Stomach (tissue), 9 donors: ENCODE results near the gene GRIA3. TPM values are rescaled to one million over a fixed set of nuclear protein-coding genes. Genes with fewer than 3 reads are reported as not detected.
"Not testable (repeated sequence)": the region's sequence is repeated elsewhere in the genome, so short reads cannot be mapped to it uniquely, and the experiment has no call there.

Experiments used
- DNase-seq, 2 donors: peaks; one replicate each; pipeline versions ENCODE4 v3.0.0 to v3.0.0-alpha.2; 2013 to 2019
- H3K27ac ChIP-seq, 5 donors: fragments of 200-600 bp in 4 of 5; sonication (generic) in 4 of 5; one replicate each; pipeline ENCODE4 v1.5.1; 2013 to 2019; ENCODE audit warnings: mild to moderate bottlenecking in 1 of 5, moderate library complexity in 1 of 5
- H3K27me3 ChIP-seq, 3 donors: fragments of 200-600 bp; sonication (generic); one replicate each; pipeline ENCODE4 v1.5.1; 2017 to 2019; ENCODE audit warnings: mixed run types in 1 of 3
- H3K36me3 ChIP-seq, 4 donors: fragments of 200-600 bp; sonication (generic); 1 replicate in 3 of 4; 2 replicates in 1 of 4; pipeline ENCODE4 v1.5.1; 2016 to 2019
- H3K4me1 ChIP-seq, 4 donors: fragments of 200-600 bp; sonication (generic); one replicate each; pipeline ENCODE4 v1.5.1; 2016 to 2019
- H3K4me3 ChIP-seq, 4 donors: fragments of 200-600 bp; sonication (generic) in 3 of 4; one replicate each; pipeline ENCODE4 v1.5.1; 2016 to 2019; ENCODE audit warnings: mild to moderate bottlenecking in 1 of 4
- H3K9me3 ChIP-seq, 4 donors: fragments of 200-600 bp; sonication (generic); one replicate each; pipeline ENCODE4 v1.5.1; 2016 to 2019
- CTCF ChIP-seq, 7 experiments: fragments of 450-650 bp in 4 of 7; fragments of 200-600 bp in 3 of 7; sonication (generic) in 3 of 7; IDR thresholded peaks; one replicate each; pipeline ENCODE4 v1.5.1; 2016 to 2019; ENCODE audit warnings: antibody characterized with exemption in 7 of 7, control low read depth in 2 of 7, mild to moderate bottlenecking in 1 of 7
- EP300 ChIP-seq: sonication (generic); formaldehyde crosslinking; IDR thresholded peaks from one replicate; pipeline ENCODE4 v1.6.1; 2017; ENCODE audit warnings: antibody characterized with exemption
- POLR2A ChIP-seq, 4 donors: fragments of 450-650 bp; IDR thresholded peaks; one replicate each; pipeline ENCODE4 v1.6.1; 2016; ENCODE audit warnings: antibody characterized with exemption in 4 of 4, control low read depth in 2 of 4, mild to moderate bottlenecking in 1 of 4, moderate library complexity in 1 of 4
- POLR2AphosphoS5 ChIP-seq, 3 donors: sonication (generic); formaldehyde crosslinking; IDR thresholded peaks; one replicate each; pipeline ENCODE4 v1.6.1; 2016; ENCODE audit warnings: antibody characterized with exemption in 3 of 3
- WGBS, 5 donors: extraction: QIAGEN DNeasy Blood & Tissue Kit in 3 of 5; methylation state at CpG; one replicate each; pipeline versions ENCODE4 v1.1.5 to v1.1.7; 2013 to 2018; 5-methylcytosine and 5-hydroxymethylcytosine counted together
- intact Hi-C: fragments of 100-400 bp; cut with DNase I; formaldehyde crosslinking; loops from one replicate; pipeline ENCODE4 v1.15.1; 2023; ENCODE audit warnings: low total_unique reads
- polyA plus RNA-seq, 3 donors: library from polyadenylated mRNA; stranded (reverse); fragments of 200-250 nt; gene quantifications; one replicate each; pipeline ENCODE4 v1.2.3, GENCODE V29; 2013
- total RNA-seq, 5 donors: library from RNA; depleted of rRNA; stranded (reverse); fragments of >200 nt; gene quantifications; one replicate each; pipeline versions ENCODE4 v1.1.0 to v1.2.3, GENCODE V29; 2014 to 2016
- donor health status: healthy with polysubstance abuse.
- donor health status: Bipolar disorder and iron deficiency.
- donor health status: healthy.

GRIA3 gene
- total and polyA plus RNA-seq, 8 donors: 0.87 to 4.7 (median 2.1) TPM; not detected in 3

GRCh38 chrX:123504047-123504446 is 320.0 kb downstream of the GRIA3 start:
- H3K4me1 ChIP-seq: no peaks in the 10 kb centered on the region
- H3K4me3 ChIP-seq: no peak overlapping the region
- TF ChIP-seq POLR2A (IDR thresholded peaks at IDR 0.05) (no peak), CTCF (IDR thresholded peaks at IDR 0.05) (no peak), EP300 (no peak), POLR2AphosphoS5 (IDR thresholded peaks at IDR 0.05) (no peak)
- WGBS, 5 donors: 59 to 92% (median 81%) methylated on average over 2 of the region's 2 CpGs
- H3K36me3 ChIP-seq: no peaks in the 10 kb centered on the region
- DNase-seq: no peak
- H3K27ac ChIP-seq: no peak overlapping the region
- H3K9me3 ChIP-seq: peaks cover 0 to 7% (median 3%) of the 10 kb centered on the region in 4 donors
- H3K27me3 ChIP-seq: no peaks in the 10 kb centered on the region
- intact Hi-C loops: no loop called here

- no peaks in the 10 kb centered on the region for H3K4me1 ChIP-seq
- H3K36me3 ChIP-seq: no peaks in the 10 kb centered on the region
- TF ChIP-seq POLR2A (IDR thresholded peaks at IDR 0.05): no peak
- TF ChIP-seq EP300: no peak
- TF ChIP-seq POLR2AphosphoS5 (IDR thresholded peaks at IDR 0.05): no peak
- no peak for TF ChIP-seq CTCF (IDR thresholded peaks at IDR 0.05)
- no peak for DNase-seq
- no peak overlapping the region for H3K27ac ChIP-seq
- peaks cover 0 to 7% (median 3%) of the 10 kb centered on the region in 4 donors for H3K9me3 ChIP-seq
- intact Hi-C loops: no loop called here
- no peaks in the 10 kb centered on the region for H3K27me3 ChIP-seq
- no peak overlapping the region for H3K4me3 ChIP-seq
- WGBS, 5 donors: 44 to 75% (median 57%) methylated on average over 3 of the region's 3 CpGs
Observed at GRCh38 chrX:123504630-123505270, 320.7 kb downstream of the GRIA3 start.

- Histone ChIP-seq H3K9me3 (peaks cover 0 to 17% (median 0%) of the 10 kb centered on the region in 4 donors), H3K36me3 (no peaks in the 10 kb centered on the region), H3K27me3 (no peaks in the 10 kb centered on the region), H3K4me1 (no peaks in the 10 kb centered on the region), H3K27ac (peak overlapping the region in 3 of 5 donors; percentile 37 to 50 (median 43)), H3K4me3 (peak overlapping the region in 2 of 4 donors; percentile 4 to 7)
- no peak for DNase-seq
- TF ChIP-seq POLR2A (IDR thresholded peaks at IDR 0.05) (no peak), EP300 (no peak), POLR2AphosphoS5 (IDR thresholded peaks at IDR 0.05) (no peak)
- intact Hi-C loops: no loop called here
- 43 to 66% (median 50%) methylated on average over 6 of the region's 6 CpGs for WGBS, 5 donors
Observed at GRCh38 chrX:123513585-123514278, 329.7 kb downstream of the GRIA3 start.

GRCh38 chrX:123514279-123514640 is 330.2 kb downstream of the GRIA3 start:
- intact Hi-C loops, H3K4me1 ChIP-seq, H3K27me3 ChIP-seq, H3K36me3 ChIP-seq: not testable (repeated sequence)
- peaks cover 0 to 17% (median 0%) of the 10 kb centered on the region in 4 donors for H3K9me3 ChIP-seq
- H3K27ac ChIP-seq: peak overlapping the region in 2 of 5 donors; percentile 43 to 50
- H3K4me3 ChIP-seq: peak overlapping the region in 2 of 4 donors; percentile 4 to 7
- DNase-seq: peak in 1 of 2 donors; percentile 18
- WGBS, 5 donors: 60 to 72% (median 64%) methylated on average over 15 to 26 of the region's 26 CpGs

GRCh38 chrX:123518791-123519190 is 334.7 kb downstream of the GRIA3 start:
- DNase-seq: no peak
- WGBS, 5 donors: 76 to 91% (median 89%) methylated on average over 2 of the region's 2 CpGs
- Histone ChIP-seq H3K27ac (no peak overlapping the region), H3K27me3 (no peaks in the 10 kb centered on the region), H3K4me1 (no peaks in the 10 kb centered on the region), H3K36me3 (no peaks in the 10 kb centered on the region), H3K9me3 (peaks cover 0 to 17% (median 0%) of the 10 kb centered on the region in 4 donors), H3K4me3 (no peak overlapping the region)
- intact Hi-C loops: no loop called here
- TF ChIP-seq EP300 (no peak), POLR2AphosphoS5 (IDR thresholded peaks at IDR 0.05) (no peak), CTCF (IDR thresholded peaks at IDR 0.05) (no peak), POLR2A (IDR thresholded peaks at IDR 0.05) (no peak)
